ENCODE results near the gene OVCA2. TPM values are rescaled to one million over a fixed set of nuclear protein-coding genes. Genes with fewer than 3 reads are reported as not detected.
A peak's percentile ranks its signal among the peaks of the same experiment; 100 is the strongest.

OVCA2 gene
- polyA plus RNA-seq, 1 of the 3 experiments (the other 2 are of a cell fraction), result 59.2 TPM

GRCh38 chr17:2061441-2061958 is 19.7 kb downstream of the OVCA2 start (continued):
- TF ChIP-seq CTCF (IDR thresholded peaks at IDR 0.05) (no peak), EP300 (IDR thresholded peaks at IDR 0.05; ENCODE audit: borderline replicate concordance in 1 of 2, low read depth in 1 of 2, low read length in 1 of 2) (no peak), TAF1 (IDR thresholded peaks at IDR 0.05; ENCODE audit: borderline replicate concordance, low read depth, low read length) (no peak), ELF1 (IDR thresholded peaks at IDR 0.05) (no peak), FOXJ3 (CRISPR knock-in tag; IDR thresholded peaks at IDR 0.05) (no peak), REST (IDR thresholded peaks at IDR 0.05; ENCODE audit: low read depth, low read length) (no peak), USF1 (IDR thresholded peaks at IDR 0.05; ENCODE audit: borderline replicate concordance, low read depth) (no peak), SMC3 (IDR thresholded peaks at IDR 0.05; ENCODE audit: low read depth, low read length) (no peak), NFIC (IDR thresholded peaks at IDR 0.05; ENCODE audit: borderline replicate concordance) (no peak), MEF2A (IDR thresholded peaks at IDR 0.05; ENCODE audit: borderline replicate concordance, low read depth) (no peak)

- CTCF ChIA-PET, result interaction anchor here (1.5 to 7.4 kb wide), 2 partner anchors 8 to 12 kb away, joined by 4 to 81 read pairs; partner anchors contain the start of gene HIC1
- POLR2A ChIA-PET, result no interaction called here
- no peaks in the 10 kb centered on the region for H4K20me1 ChIP-seq (ENCODE audit: insufficient read depth)
- no peaks in the 10 kb centered on the region for H3K9me3 ChIP-seq
- TF ChIP-seq GABPA (IDR thresholded peaks at IDR 0.05; ENCODE audit: low read depth), result no peak
- 0 out of 2 replicates have a peak, but pooled peaks have one; percentile 29 for TF ChIP-seq MXI1 (IDR thresholded peaks at IDR 0.05; ENCODE audit: low read depth, low read length)
- H2AFZ ChIP-seq (ENCODE audit: low read depth), result no peak overlapping the region
- peak overlapping the region; percentile 57 for H3K4me2 ChIP-seq
- DNase-seq, result no peak
- H3K9me2 ChIP-seq, result no peaks in the 10 kb centered on the region
- peaks cover 5% of the 10 kb centered on the region for H3F3A ChIP-seq (replicated peaks; ENCODE audit: insufficient read depth)
- H3K9ac ChIP-seq, result peak overlapping the region; percentile 18; the same call in 1 of the 2 replicates
- peak overlapping the region; percentile 20 to 47; a peak in 3 of 4 replicates for H3K27ac ChIP-seq (ENCODE audit: low read depth in 2 of 2, low read length in 1 of 2)
- 58% methylated on average over 11 of the region's 11 CpGs for WGBS (ENCODE audit: low lambda C conversion rate)
- no peaks in the 10 kb centered on the region for H3K27me3 ChIP-seq (ENCODE audit: insufficient read depth)
- no peaks in the 10 kb centered on the region for H3K79me2 ChIP-seq (ENCODE audit: insufficient read depth)
- peaks cover 8 to 39% of the 10 kb centered on the region in 2 experiments for H3K36me3 ChIP-seq (replicated peaks in 1 of 2; ENCODE audit: control insufficient read depth in 1 of 2, insufficient read depth in 2 of 2, low read length in 1 of 2)
- peaks cover 23 to 25% of the 10 kb centered on the region in 2 experiments; a peak in 3 of 4 replicates for H3K4me1 ChIP-seq (ENCODE audit: control insufficient read depth in 1 of 2, insufficient read depth in 2 of 2, low read depth in 1 of 2, low read length in 1 of 2)
- H3K4me3 ChIP-seq (ENCODE audit: low read depth in 2 of 2, low read length in 1 of 2), result no peak overlapping the region
Measured at GRCh38 chr17:2062571-2063183, 20.9 kb downstream of the OVCA2 start.

Measured in SK-N-SH (cell line).